ENCODE data around the gene DNAI7. TPM values are rescaled to one million over a fixed set of nuclear protein-coding genes. Genes with fewer than 3 reads are reported as not detected.

DNAI7 gene
- total RNA-seq, 4 donors from 2014 or later = not detected

GRCh38 chr12:25063873-25064628 is 130.9 kb downstream of the DNAI7 start:
- Histone ChIP-seq H3K9me3 (no peaks in the 10 kb centered on the region), H3K4me1 (no peaks in the 10 kb centered on the region), H3K36me3 (no peaks in the 10 kb centered on the region), H3K27me3 (no peaks in the 10 kb centered on the region), H3K27ac (no peak overlapping the region), H3K4me3 (no peak overlapping the region)
- DNase-seq (no peak), ATAC-seq (no peak)
- in situ Hi-C loops (cut with MboI; ENCODE audit: low sequenced_read_pairs in 4 of 4) = no loop called here
- no peak for TF ChIP-seq CTCF (IDR thresholded peaks at IDR 0.05 in 4 of 5, conservative IDR thresholded peaks at IDR 0.05 in 1 of 5)
- TF ChIP-seq POLR2A (IDR thresholded peaks at IDR 0.05) = no peak
- intact Hi-C loops (cut with DNase I; ENCODE audit: low total_unique reads) = no loop called here

- H3K4me3 ChIP-seq = no peak overlapping the region
- H3K4me1 ChIP-seq = no peaks in the 10 kb centered on the region
- no peak overlapping the region for H3K27ac ChIP-seq
- TF ChIP-seq CTCF (IDR thresholded peaks at IDR 0.05 in 4 of 5, conservative IDR thresholded peaks at IDR 0.05 in 1 of 5) = no peak
- TF ChIP-seq POLR2A (IDR thresholded peaks at IDR 0.05) = no peak
- no peaks in the 10 kb centered on the region for H3K36me3 ChIP-seq
- intact Hi-C loops (cut with DNase I; ENCODE audit: low total_unique reads) (no loop called here), in situ Hi-C loops (cut with MboI; ENCODE audit: low sequenced_read_pairs in 4 of 4) (no loop called here)
- no peaks in the 10 kb centered on the region for H3K9me3 ChIP-seq
- H3K27me3 ChIP-seq = no peaks in the 10 kb centered on the region
- DNase-seq (no peak), ATAC-seq (no peak)
Measured at GRCh38 chr12:25058658-25059058, 136.3 kb downstream of the DNAI7 start.

Other genes with a start within 250 kb of the DNAI7 start
- 1 to 10 TPM; 1.6 to 7.5 (median 3.9) TPM for gene BCAT1, start 246.1 kb downstream of the DNAI7 start, total RNA-seq
- gene ETFRF1, start 77 bp upstream of the DNAI7 start, total RNA-seq = 100 to 1,000 TPM in 1 of 4 donors, 10 to 100 TPM in 3; 45.9 to 105 (median 74.6) TPM
- gene KRAS, start 55.8 kb upstream of the DNAI7 start, total RNA-seq = 1 to 10 TPM; 7.0 to 9.5 (median 8.0) TPM